ENCODE results near the gene WIF1. TPM values are rescaled to one million over a fixed set of nuclear protein-coding genes. Genes with fewer than 3 reads are reported as not detected.

The WIF1 gene
- total RNA-seq, 4 donors from 2014 or later = not detected

- no peak for TF ChIP-seq POLR2A (IDR thresholded peaks at IDR 0.05)
- Histone ChIP-seq H3K27ac (no peak overlapping the region), H3K36me3 (no peaks in the 10 kb centered on the region), H3K4me3 (replicated peaks in 1 of 3) (no peak overlapping the region), H3K27me3 (no peaks in the 10 kb centered on the region), H3K4me1 (no peaks in the 10 kb centered on the region), H3K9me3 (no peaks in the 10 kb centered on the region)
- WGBS, 2 donors = 56 to 59% methylated on average over 2 of the region's 2 CpGs
- no peak for DNase-seq
- intact Hi-C loops (cut with DNase I) = no loop called here
These were observed 97.6 kb downstream of the WIF1 start for GRCh38 chr12:65023485-65023884.

- 14 to 16% methylated on average over 1 of the region's 1 CpG for WGBS, 2 donors
- no peak for DNase-seq
- H3K27me3 ChIP-seq = no peaks in the 10 kb centered on the region
- H3K36me3 ChIP-seq = no peaks in the 10 kb centered on the region
- H3K4me1 ChIP-seq = no peaks in the 10 kb centered on the region
- TF ChIP-seq CTCF (IDR thresholded peaks at IDR 0.05) = no peak
- no peak for TF ChIP-seq POLR2A (IDR thresholded peaks at IDR 0.05)
- no peak overlapping the region for H3K27ac ChIP-seq
- intact Hi-C loops (cut with DNase I) = no loop called here
- no peak overlapping the region for H3K4me3 ChIP-seq (replicated peaks in 1 of 3)
- no peaks in the 10 kb centered on the region for H3K9me3 ChIP-seq
These were observed 98.1 kb downstream of the WIF1 start for GRCh38 chr12:65022960-65023359.

- TF ChIP-seq CTCF (IDR thresholded peaks at IDR 0.05) (no peak), POLR2A (IDR thresholded peaks at IDR 0.05) (no peak)
- Histone ChIP-seq H3K9me3 (no peaks in the 10 kb centered on the region), H3K36me3 (no peaks in the 10 kb centered on the region), H3K4me1 (no peaks in the 10 kb centered on the region), H3K27me3 (no peaks in the 10 kb centered on the region), H3K27ac (no peak overlapping the region), H3K4me3 (replicated peaks in 1 of 3) (no peak overlapping the region)
- DNase-seq = no peak
- intact Hi-C loops (cut with DNase I) = no loop called here
- WGBS, 2 donors = 79 to 88% methylated on average over 3 of the region's 3 CpGs
These were observed 98.7 kb downstream of the WIF1 start for GRCh38 chr12:65022421-65022820.

GRCh38 chr12:65019696-65020234 is 101.3 kb downstream of the WIF1 start:
- no peaks in the 10 kb centered on the region for H3K36me3 ChIP-seq
- no peak overlapping the region for H3K4me3 ChIP-seq (replicated peaks in 1 of 3)
- no peaks in the 10 kb centered on the region for H3K27me3 ChIP-seq
- DNase-seq = no peak
- H3K4me1 ChIP-seq = no peaks in the 10 kb centered on the region
- TF ChIP-seq CTCF (IDR thresholded peaks at IDR 0.05) (no peak), POLR2A (IDR thresholded peaks at IDR 0.05) (no peak)
- H3K27ac ChIP-seq = no peak overlapping the region
- no peaks in the 10 kb centered on the region for H3K9me3 ChIP-seq
- intact Hi-C loops (cut with DNase I) = no loop called here
- WGBS, 2 donors = 79 to 81% methylated on average over 4 of the region's 4 CpGs

GRCh38 chr12:65016881-65017650 is 104.0 kb downstream of the WIF1 start:
- no peak for TF ChIP-seq CTCF (IDR thresholded peaks at IDR 0.05)
- TF ChIP-seq POLR2A (IDR thresholded peaks at IDR 0.05) = no peak

More at GRCh38 chr12:65016881-65017650, 104.0 kb downstream of the WIF1 start:
- Histone ChIP-seq H3K9me3 (no peaks in the 10 kb centered on the region), H3K27me3 (no peaks in the 10 kb centered on the region), H3K36me3 (no peaks in the 10 kb centered on the region), H3K4me1 (no peaks in the 10 kb centered on the region), H3K27ac (no peak overlapping the region), H3K4me3 (replicated peaks in 1 of 3) (no peak overlapping the region)
- intact Hi-C loops (cut with DNase I) = no loop called here
- no peak for DNase-seq

All from thyroid gland (tissue), 4 donors.